Thyroid gland (tissue), 4 donors: Measurements from ENCODE around the gene SHH.

Experiments
- POLR2A ChIP-seq, 2 donors: fragments of 450-650 bp; IDR thresholded peaks; one replicate each; pipeline ENCODE4 v1.6.1; 2017; ENCODE audit warnings: antibody characterized with exemption in 2 of 2, mild to moderate bottlenecking in 2 of 2, moderate library complexity in 1 of 2
- TF ChIP-seq, protein P1 (sequence below), 6 experiments: fragments of 200-600 bp in 3 of 6; fragments of 450-650 bp in 3 of 6; sonication (generic) in 3 of 6; IDR thresholded peaks; one replicate each; pipeline ENCODE4 v1.5.1; 2016 to 2019; ENCODE audit warnings: antibody characterized with exemption in 6 of 6, mild to moderate bottlenecking in 2 of 6, inconsistent platforms in 1 of 6, moderate library complexity in 1 of 6

DNA sequence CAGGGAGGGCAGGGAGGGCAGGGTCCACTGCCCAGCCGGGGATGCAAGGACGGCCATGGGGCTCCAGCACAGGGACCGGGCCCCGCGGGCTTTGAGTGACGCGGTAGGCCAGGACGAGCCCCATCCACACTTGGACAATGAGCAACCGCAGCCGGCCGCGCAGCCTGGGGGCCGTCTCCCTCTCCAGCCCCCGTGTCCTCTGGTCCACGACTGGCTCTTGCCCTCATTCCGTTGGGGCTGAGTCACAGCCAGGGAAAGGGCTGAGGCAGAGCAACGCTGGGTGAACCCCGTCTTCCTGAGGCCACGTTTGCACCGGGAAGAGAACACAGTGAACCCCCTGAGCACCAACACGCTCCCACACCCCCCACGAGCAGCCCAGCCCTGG, 23.7 kb downstream of the SHH start:
- TF ChIP-seq, protein P1, sequence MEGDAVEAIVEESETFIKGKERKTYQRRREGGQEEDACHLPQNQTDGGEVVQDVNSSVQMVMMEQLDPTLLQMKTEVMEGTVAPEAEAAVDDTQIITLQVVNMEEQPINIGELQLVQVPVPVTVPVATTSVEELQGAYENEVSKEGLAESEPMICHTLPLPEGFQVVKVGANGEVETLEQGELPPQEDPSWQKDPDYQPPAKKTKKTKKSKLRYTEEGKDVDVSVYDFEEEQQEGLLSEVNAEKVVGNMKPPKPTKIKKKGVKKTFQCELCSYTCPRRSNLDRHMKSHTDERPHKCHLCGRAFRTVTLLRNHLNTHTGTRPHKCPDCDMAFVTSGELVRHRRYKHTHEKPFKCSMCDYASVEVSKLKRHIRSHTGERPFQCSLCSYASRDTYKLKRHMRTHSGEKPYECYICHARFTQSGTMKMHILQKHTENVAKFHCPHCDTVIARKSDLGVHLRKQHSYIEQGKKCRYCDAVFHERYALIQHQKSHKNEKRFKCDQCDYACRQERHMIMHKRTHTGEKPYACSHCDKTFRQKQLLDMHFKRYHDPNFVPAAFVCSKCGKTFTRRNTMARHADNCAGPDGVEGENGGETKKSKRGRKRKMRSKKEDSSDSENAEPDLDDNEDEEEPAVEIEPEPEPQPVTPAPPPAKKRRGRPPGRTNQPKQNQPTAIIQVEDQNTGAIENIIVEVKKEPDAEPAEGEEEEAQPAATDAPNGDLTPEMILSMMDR (IDR thresholded peaks at IDR 0.05) = no peak
- TF ChIP-seq POLR2A (IDR thresholded peaks at IDR 0.05) = no peak
